Smooth muscle cell (in vitro differentiated cells): ENCODE data around the gene ICA1L. TPM values are rescaled to one million over a fixed set of nuclear protein-coding genes. Genes with fewer than 3 reads are reported as not detected.
"Not testable (repeated sequence)": the region's sequence is repeated elsewhere in the genome, so short reads cannot be mapped to it uniquely, and the experiment has no call there.

Experiments
- DNase-seq: peaks from one replicate; lab custom pipeline; 2025; ENCODE audit not compliant: unreplicated experiment; lab: John Stamatoyannopoulos, UW
- H2AFZ ChIP-seq: fragments of 200-600 bp; sonication (generic); 2 replicates; pipeline ENCODE4 v1.6.0; 2016; ENCODE audit warnings: antibody characterized with exemption, low read depth, mild to moderate bottlenecking
- H3F3A ChIP-seq: fragments of 200-600 bp; sonication (generic); 2 replicates; pipeline ENCODE4 v1.6.0; 2017; ENCODE audit warnings: antibody characterized with exemption, low read depth
- H3K27ac ChIP-seq: fragments of 200-600 bp; sonication (generic); 2 replicates; pipeline ENCODE4 v1.5.1; 2016; ENCODE audit warnings: low read depth, mild to moderate bottlenecking
- H3K27me3 ChIP-seq: fragments of 200-600 bp; sonication (generic); 2 replicates; pipeline ENCODE4 v1.6.1; 2016; ENCODE audit warnings: low read depth, mild to moderate bottlenecking
- H3K36me3 ChIP-seq: fragments of 200-600 bp; sonication (generic); 2 replicates; pipeline ENCODE4 v1.5.1; 2016; ENCODE audit warnings: low read depth
- H3K4me1 ChIP-seq: fragments of 200-600 bp; sonication (generic); 2 replicates; pipeline ENCODE4 v1.5.1; 2016; ENCODE audit warnings: low read depth
- H3K4me2 ChIP-seq: fragments of 200-600 bp; sonication (generic); 2 replicates; pipeline ENCODE4 v1.6.0; 2016; ENCODE audit warnings: mild to moderate bottlenecking
- H3K4me3 ChIP-seq: fragments of 200-600 bp; sonication (generic); 2 replicates; pipeline ENCODE4 v1.5.1; 2016; ENCODE audit warnings: mild to moderate bottlenecking
- H3K79me2 ChIP-seq: fragments of 200-600 bp; sonication (generic); 2 replicates; pipeline ENCODE4 v1.6.0; 2016; ENCODE audit warnings: low read depth, mild to moderate bottlenecking
- H3K9ac ChIP-seq: fragments of 200-600 bp; sonication (generic); 2 replicates; pipeline ENCODE4 v1.6.0; 2016; ENCODE audit warnings: low read depth
- H3K9me3 ChIP-seq: fragments of 200-600 bp; sonication (generic); replicated peaks from 2 replicates; pipeline ENCODE4 v1.5.1; 2016; ENCODE audit warnings: low read depth
- H4K20me1 ChIP-seq: fragments of 200-600 bp; sonication (generic); 2 replicates; pipeline ENCODE4 v1.6.0; 2016; ENCODE audit warnings: low read depth
- CTCF ChIP-seq: fragments of 200-600 bp; sonication (generic); IDR thresholded peaks from 2 replicates; pipeline ENCODE4 v1.5.1; 2017; ENCODE audit warnings: borderline replicate concordance, mild to moderate bottlenecking, antibody characterized with exemption; ENCODE audit not compliant: insufficient read depth, poor library complexity, severe bottlenecking
- WGBS: methylation state at CpG from one replicate; pipeline ENCODE4 v1.1.7; 2016; ENCODE audit warnings: low lambda C conversion rate; 5-methylcytosine and 5-hydroxymethylcytosine counted together
- polyA plus RNA-seq: library from polyadenylated mRNA; unstranded; fragments of >200 nt; fragmentation: Nextera tagmentation; extraction: Ambion mirVana; gene quantifications from 2 replicates; pipeline ENCODE4 v1.2.1, GENCODE V29; 2016
- total RNA-seq: library from RNA; depleted of rRNA; stranded (reverse); fragments of >200 nt; gene quantifications from 2 replicates; pipeline ENCODE4 v1.2.3, GENCODE V29; 2014

The ICA1L gene
- total and polyA plus RNA-seq, 2 experiments from 2014 or later: 0.66 to 5.8 TPM

- no peaks in the 10 kb centered on the region for H3K4me1 ChIP-seq
- WGBS: over 99% methylated on average over 3 of the region's 3 CpGs
- H2AFZ ChIP-seq: no peak overlapping the region
- H3F3A ChIP-seq: no peaks in the 10 kb centered on the region
- H3K27me3 ChIP-seq: no peaks in the 10 kb centered on the region
- no peak for DNase-seq
- H3K79me2 ChIP-seq: no peaks in the 10 kb centered on the region
- H3K4me3 ChIP-seq: no peak overlapping the region
- no peak for TF ChIP-seq CTCF
- no peak overlapping the region for H3K27ac ChIP-seq
- H4K20me1 ChIP-seq: no peaks in the 10 kb centered on the region
- no peak overlapping the region for H3K4me2 ChIP-seq
- no peaks in the 10 kb centered on the region for H3K9me3 ChIP-seq
- H3K9ac ChIP-seq: no peak overlapping the region
- no peaks in the 10 kb centered on the region for H3K36me3 ChIP-seq
Measured at GRCh38 chr2:202813387-202813786, 58.2 kb downstream of the ICA1L start.

GRCh38 chr2:202808754-202809153, 62.8 kb downstream of the ICA1L start:
- Histone ChIP-seq H3K4me1 (peaks cover 10% of the 10 kb centered on the region), H3F3A (no peaks in the 10 kb centered on the region), H3K79me2 (no peaks in the 10 kb centered on the region), H3K27me3 (no peaks in the 10 kb centered on the region), H2AFZ (no peak overlapping the region), H3K4me2 (no peak overlapping the region), H3K9ac (no peak overlapping the region), H3K4me3 (no peak overlapping the region), H4K20me1 (no peaks in the 10 kb centered on the region), H3K27ac (no peak overlapping the region), H3K36me3 (no peaks in the 10 kb centered on the region), H3K9me3 (no peaks in the 10 kb centered on the region)
- DNase-seq: no peak
- 86% methylated on average over 3 of the region's 3 CpGs for WGBS
- TF ChIP-seq CTCF: no peak

- H3K4me1 ChIP-seq, H3K27me3 ChIP-seq, H3K79me2 ChIP-seq, H2AFZ ChIP-seq, H3K9me3 ChIP-seq, DNase-seq, H3K4me2 ChIP-seq, H3K36me3 ChIP-seq, H4K20me1 ChIP-seq, H3F3A ChIP-seq, H3K4me3 ChIP-seq, H3K9ac ChIP-seq, H3K27ac ChIP-seq: not testable (repeated sequence)
- 100% methylated on average over 1 of the region's 1 CpG for WGBS
Measured at GRCh38 chr2:202807431-202808138, 64.0 kb downstream of the ICA1L start.

- H3K9ac ChIP-seq, H3K4me1 ChIP-seq, H3K9me3 ChIP-seq, H3F3A ChIP-seq, H3K36me3 ChIP-seq, H3K4me3 ChIP-seq, DNase-seq, H3K79me2 ChIP-seq, H4K20me1 ChIP-seq, H3K27me3 ChIP-seq: not testable (repeated sequence)
- peak overlapping the region; percentile 56 for H2AFZ ChIP-seq
- peak overlapping the region; percentile 61 for H3K4me2 ChIP-seq
- 26% methylated on average over 9 of the region's 9 CpGs for WGBS
- peak overlapping the region; percentile 10 for H3K27ac ChIP-seq
Measured at GRCh38 chr2:202805911-202806310, 65.7 kb downstream of the ICA1L start.

- H3K9me3 ChIP-seq: no peaks in the 10 kb centered on the region
- no peak overlapping the region for H3K4me3 ChIP-seq
- H2AFZ ChIP-seq: no peak overlapping the region
- no peak overlapping the region for H3K4me2 ChIP-seq
- no peak overlapping the region for H3K9ac ChIP-seq
- no peaks in the 10 kb centered on the region for H3K4me1 ChIP-seq
- H3K27me3 ChIP-seq: no peaks in the 10 kb centered on the region
- no peaks in the 10 kb centered on the region for H3F3A ChIP-seq
- no peak for TF ChIP-seq CTCF
- no peaks in the 10 kb centered on the region for H4K20me1 ChIP-seq
- no peaks in the 10 kb centered on the region for H3K79me2 ChIP-seq
- no peak overlapping the region for H3K27ac ChIP-seq
- H3K36me3 ChIP-seq: no peaks in the 10 kb centered on the region
- DNase-seq: no peak
Measured at GRCh38 chr2:202797944-202798343, 73.6 kb downstream of the ICA1L start.
